Stimulated activated CD8-positive, alpha-beta memory T cell treated with anti-CD3 and anti-CD28 coated beads, Interleukin-4, amount 100 ng/mL, for 48 hours (primary cell): ENCODE measurements around the gene CCDC81.

Experiments used
- DNase-seq: peaks from one replicate; pipeline ENCODE4 v3.0.0-alpha.2; 2020

Gene CCDC81

GRCh38 chr11:86442420-86442819, 67.7 kb downstream of the CCDC81 start:
- DNase-seq: no peak

GRCh38 chr11:86442827-86443226, 68.1 kb downstream of the CCDC81 start:
- DNase-seq: no peak

- DNase-seq: no peak
These were observed 68.7 kb downstream of the CCDC81 start for GRCh38 chr11:86443415-86443814.

GRCh38 chr11:86444981-86445380, 70.3 kb downstream of the CCDC81 start:
- DNase-seq: no peak

- no peak for DNase-seq
These were observed 71.7 kb downstream of the CCDC81 start for GRCh38 chr11:86446163-86446923.

- no peak for DNase-seq
These were observed 72.2 kb downstream of the CCDC81 start for GRCh38 chr11:86446924-86447285.

GRCh38 chr11:86447763-86448480, 73.2 kb downstream of the CCDC81 start:
- DNase-seq: peak; percentile 51

- no peak for DNase-seq
These were observed 75.4 kb downstream of the CCDC81 start for GRCh38 chr11:86449993-86450629.

GRCh38 chr11:86453290-86454030, 78.8 kb downstream of the CCDC81 start:
- DNase-seq: no peak

- peak; percentile 92 for DNase-seq
These were observed 81.6 kb downstream of the CCDC81 start for GRCh38 chr11:86456075-86456939.

GRCh38 chr11:86458294-86459001, 83.8 kb downstream of the CCDC81 start:
- DNase-seq: no peak

GRCh38 chr11:86459002-86459385, 84.3 kb downstream of the CCDC81 start:
- no peak for DNase-seq

GRCh38 chr11:86459682-86460460, 85.2 kb downstream of the CCDC81 start:
- DNase-seq: no peak

- no peak for DNase-seq
These were observed 86.0 kb downstream of the CCDC81 start for GRCh38 chr11:86460461-86461385.

GRCh38 chr11:86461892-86462291, 87.2 kb downstream of the CCDC81 start:
- DNase-seq: no peak

- DNase-seq: no peak
These were observed 88.4 kb downstream of the CCDC81 start for GRCh38 chr11:86463120-86463519.

- DNase-seq: no peak
These were observed 89.3 kb downstream of the CCDC81 start for GRCh38 chr11:86463955-86464354.

GRCh38 chr11:86464509-86465221, 90.0 kb downstream of the CCDC81 start:
- no peak for DNase-seq

- no peak for DNase-seq
These were observed 93.5 kb downstream of the CCDC81 start for GRCh38 chr11:86468169-86468568.
